Heart left ventricle (tissue), 13 donors: ENCODE data around the gene LPO.

Experiments used
- POLR2A ChIP-seq, 2 donors: fragments of 450-650 bp; IDR thresholded peaks; one replicate each; pipeline ENCODE4 v1.6.1; 2017; ENCODE audit warnings: antibody characterized with exemption in 2 of 2, mild to moderate bottlenecking in 2 of 2, moderate library complexity in 2 of 2
- TF ChIP-seq, protein P1 (sequence below), 12 donors: fragments of 200-600 bp; sonication (generic) in 4 of 12; IDR thresholded peaks; one replicate each; pipeline versions ENCODE4 v1.5.0 to v1.8.0; 2018 to 2022; ENCODE audit warnings: antibody characterized with exemption in 12 of 12, mild to moderate bottlenecking in 5 of 12
- donor health status: ischemic (EF 13 %, LVEDD 7.1; RV severe dilation, severe dysfunction).
- donor health status: DM: no; HTN: yes; CAD: no.
- donor health status: DM: no; HTN: no; CAD: no.
- donor health status: ischemic (EF 25% LVEDD 6.9; RV normal size, moderate dysfunction).
- donor health status: ischemic (EF 25% LVEDD 5.7; RV mildly dilated, moderate dysfunction).
- donor health status: ischemic (EF 35%, LVEDD 5.7; RV mildly dilated, moderate dysfunction).
- donor health status: nonischemic (EF 11% LVEDD 7.7; RV severe dilation, severe dysfunction).
- donor health status: DM: yes; HTN: yes; CAD: no.
- donor health status: PGD.
- donor health status: ischemic (EF 29% LVEDD 5.4; RV normal size, mild dysfunction).
- donor health status: nonischemic (EF 23%, LVEDD 6.1; RV moderate dilation, normal function).

DNA sequence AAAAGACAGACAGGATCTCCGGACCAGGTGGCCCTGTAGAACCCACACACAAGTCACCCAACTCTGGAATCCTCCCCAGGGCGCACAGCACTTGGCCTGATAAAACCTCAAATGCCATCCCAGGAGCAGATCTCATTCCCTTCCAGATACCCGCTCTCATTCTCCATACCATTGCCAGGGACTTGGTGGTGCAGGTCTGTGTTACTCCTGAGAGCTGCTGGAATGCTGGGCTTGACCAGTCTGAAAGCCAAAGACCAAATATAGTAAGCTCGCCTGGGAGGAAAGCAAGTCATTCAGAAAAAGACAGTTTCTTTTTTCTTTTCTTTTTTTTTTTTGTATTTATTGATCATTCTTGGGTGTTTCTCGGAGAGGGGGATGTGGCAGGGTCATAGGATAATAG, 30.0 kb upstream of the LPO start:
- TF ChIP-seq, protein P1, sequence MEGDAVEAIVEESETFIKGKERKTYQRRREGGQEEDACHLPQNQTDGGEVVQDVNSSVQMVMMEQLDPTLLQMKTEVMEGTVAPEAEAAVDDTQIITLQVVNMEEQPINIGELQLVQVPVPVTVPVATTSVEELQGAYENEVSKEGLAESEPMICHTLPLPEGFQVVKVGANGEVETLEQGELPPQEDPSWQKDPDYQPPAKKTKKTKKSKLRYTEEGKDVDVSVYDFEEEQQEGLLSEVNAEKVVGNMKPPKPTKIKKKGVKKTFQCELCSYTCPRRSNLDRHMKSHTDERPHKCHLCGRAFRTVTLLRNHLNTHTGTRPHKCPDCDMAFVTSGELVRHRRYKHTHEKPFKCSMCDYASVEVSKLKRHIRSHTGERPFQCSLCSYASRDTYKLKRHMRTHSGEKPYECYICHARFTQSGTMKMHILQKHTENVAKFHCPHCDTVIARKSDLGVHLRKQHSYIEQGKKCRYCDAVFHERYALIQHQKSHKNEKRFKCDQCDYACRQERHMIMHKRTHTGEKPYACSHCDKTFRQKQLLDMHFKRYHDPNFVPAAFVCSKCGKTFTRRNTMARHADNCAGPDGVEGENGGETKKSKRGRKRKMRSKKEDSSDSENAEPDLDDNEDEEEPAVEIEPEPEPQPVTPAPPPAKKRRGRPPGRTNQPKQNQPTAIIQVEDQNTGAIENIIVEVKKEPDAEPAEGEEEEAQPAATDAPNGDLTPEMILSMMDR (IDR thresholded peaks at IDR 0.05) = no peak
- TF ChIP-seq POLR2A (IDR thresholded peaks at IDR 0.05) = no peak
